HG03196 (cell line): ENCODE measurements around the gene ROR1.

Experiments
- ATAC-seq: cut with Tn5 transposase; IDR thresholded peaks from one replicate; pipeline ENCODE4 v1.9.1; 2021; ENCODE audit not compliant: unreplicated experiment

Gene ROR1

DNA sequence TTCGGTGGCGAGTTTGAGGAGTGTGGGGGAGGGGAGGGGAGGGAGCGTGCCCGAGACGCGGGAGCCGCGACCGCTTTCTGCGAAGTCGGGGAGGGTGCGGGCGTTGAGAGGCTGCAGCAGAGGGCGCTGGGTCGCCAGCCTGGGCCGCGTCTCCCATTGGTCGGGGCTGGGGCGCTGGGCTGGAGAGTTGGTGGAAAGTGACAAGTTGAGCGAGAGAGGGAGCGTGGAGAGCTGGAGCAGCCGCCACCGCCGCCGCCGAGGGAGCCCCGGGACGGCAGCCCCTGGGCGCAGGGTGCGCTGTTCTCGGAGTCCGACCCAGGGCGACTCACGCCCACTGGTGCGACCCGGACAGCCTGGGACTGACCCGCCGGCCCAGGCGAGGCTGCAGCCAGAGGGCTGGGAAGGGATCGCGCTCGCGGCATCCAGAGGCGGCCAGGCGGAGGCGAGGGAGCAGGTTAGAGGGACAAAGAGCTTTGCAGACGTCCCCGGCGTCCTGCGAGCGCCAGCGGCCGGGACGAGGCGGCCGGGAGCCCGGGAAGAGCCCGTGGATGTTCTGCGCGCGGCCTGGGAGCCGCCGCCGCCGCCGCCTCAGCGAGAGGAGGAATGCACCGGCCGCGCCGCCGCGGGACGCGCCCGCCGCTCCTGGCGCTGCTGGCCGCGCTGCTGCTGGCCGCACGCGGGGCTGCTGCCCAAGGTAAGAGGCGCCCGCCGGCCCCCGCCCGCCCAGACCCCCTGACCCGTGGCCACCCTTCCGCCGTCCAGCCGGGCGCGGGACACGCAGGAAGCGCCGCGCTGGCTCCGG lies at the start of gene ROR1:
TSS of gene ROR1 (plus strand) at position 203 of the 802 bp plus-strand sequence.
- peak; percentile 82 for ATAC-seq

DNA sequence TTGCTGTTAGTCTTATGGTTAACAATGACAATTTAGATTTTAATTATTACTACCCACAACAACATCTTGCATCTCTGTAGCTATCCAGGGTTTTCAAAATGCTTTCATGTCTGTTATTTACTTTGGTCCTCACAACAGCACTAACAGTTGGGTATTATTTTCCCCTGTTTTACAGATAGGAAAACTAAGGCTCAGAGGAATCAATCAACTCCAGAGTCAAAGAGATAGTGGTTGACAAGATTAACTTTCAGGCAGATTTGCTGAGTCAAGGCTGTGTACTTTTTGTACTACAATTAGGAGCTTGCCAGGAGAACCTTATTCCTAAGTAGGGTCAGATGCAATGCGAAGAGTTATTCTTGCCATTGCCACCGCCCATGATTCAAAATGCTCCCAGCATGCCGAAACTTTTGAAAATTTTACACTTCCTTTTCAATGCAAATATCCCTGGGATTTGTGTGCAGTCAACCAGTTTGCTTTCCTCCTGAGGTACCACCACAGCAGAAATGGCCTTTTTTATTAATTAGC lies 49.4 kb upstream of the ROR1 start:
- no peak for ATAC-seq

DNA sequence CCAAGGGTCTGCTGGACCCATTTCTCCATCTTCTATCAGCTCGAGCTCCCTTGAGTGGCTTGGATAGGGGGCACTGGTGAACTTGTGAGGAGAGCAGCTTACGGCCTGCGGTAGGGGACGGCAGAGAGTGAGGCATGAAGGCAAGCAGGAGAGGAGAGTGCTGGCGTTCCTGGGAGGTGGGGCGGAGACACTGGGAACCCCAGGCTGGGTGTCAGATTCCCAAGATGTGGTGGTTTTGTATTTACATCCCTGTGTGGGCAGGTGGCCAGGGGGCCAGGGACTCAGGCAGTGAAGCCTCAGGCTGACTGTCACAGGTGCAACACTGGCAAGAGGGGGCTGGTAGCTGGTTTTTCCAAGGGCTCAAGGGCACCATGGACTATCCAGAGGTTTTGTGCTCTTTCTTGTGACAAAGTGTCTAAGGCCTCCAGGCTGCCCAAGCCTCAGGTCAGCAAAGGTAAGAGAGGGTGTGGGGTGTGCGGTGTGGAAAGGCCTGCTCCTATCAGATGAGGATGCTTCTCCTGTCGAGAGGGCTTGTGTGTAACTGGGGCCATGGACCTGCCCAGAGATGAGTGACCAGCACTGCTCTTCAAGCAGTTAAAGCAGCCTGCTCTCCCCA lies 45.1 kb upstream of the ROR1 start:
- no peak for ATAC-seq

DNA sequence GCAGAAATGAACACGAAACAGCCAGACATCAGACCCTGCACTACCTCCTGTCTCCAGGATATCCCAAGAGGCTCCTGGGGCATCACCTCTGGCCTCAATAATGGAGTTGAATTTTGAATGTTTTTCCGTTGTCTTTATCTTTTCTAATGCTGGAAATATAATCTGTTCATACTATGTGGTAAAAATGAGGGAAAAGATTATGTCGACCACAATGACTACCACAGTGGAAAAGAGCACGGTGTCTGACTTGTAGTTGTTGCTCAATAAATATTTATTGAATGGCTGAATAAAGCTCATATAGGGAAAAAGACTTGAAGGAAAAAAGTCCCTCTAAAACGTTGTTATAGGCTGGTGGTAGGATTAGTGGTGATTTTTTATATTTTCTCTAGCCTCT lies 44.6 kb upstream of the ROR1 start:
- no peak for ATAC-seq

DNA sequence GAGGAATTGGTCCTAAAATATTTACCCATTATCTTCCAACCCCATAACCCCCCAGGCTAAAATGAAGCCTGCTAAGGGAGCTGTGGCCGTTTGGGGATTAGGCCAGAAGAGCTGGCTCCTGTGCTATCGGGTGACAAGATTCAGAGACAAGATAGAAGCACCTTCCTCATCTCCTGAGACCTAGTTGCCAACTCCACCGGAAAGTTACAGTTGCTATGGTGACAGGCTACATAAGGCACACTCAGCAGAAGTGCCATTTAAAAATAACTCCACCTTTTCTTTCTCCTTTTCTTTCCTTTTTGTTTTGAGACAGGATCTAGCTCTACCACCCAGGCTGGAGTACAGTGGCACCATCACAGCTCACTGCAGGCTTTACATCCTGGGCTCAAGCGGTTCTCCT lies 43.6 kb upstream of the ROR1 start:
- ATAC-seq, result no peak

DNA sequence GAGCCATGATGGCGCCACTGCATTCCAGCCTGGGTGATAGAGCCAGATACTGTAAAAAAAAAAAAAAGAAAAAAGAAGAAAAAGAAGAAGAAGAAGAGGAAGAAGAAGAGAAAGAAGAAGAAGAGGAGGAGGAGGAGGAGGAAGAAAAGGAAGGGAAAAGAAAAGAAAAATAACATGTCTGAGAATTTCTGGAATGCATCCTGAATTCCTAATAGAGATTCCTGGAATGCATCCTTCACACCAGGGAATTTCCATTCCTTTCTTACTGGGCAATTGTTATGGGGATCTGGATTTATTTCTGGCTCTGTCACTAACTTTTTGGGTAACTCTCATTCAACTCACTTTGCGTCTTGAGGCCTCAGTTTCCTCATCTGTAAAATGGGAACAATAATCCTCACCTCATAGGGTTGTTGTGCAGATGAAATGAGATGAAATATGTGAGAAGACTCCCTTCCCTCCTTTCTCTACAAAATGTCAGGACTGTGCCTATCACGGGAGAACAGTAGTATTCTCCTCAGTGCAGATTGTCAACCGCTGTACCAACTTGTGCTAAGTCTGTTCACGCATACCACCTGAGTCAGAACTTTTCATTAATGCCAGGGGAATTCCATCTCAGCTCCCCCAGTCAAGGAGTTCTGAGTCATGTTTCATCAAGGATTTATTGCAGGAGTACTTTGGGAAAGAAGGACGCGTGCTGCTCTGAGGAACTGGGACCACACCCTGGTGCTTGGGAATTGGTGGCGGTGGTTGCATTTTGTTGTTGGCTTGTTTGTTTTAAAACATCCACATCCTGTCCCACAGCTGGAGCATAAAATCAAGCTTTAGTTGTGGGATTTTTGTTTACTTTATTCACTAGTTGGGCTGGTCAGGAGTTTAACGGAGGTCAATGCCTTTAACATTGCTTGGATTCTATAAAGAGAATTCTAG lies 42.4 kb upstream of the ROR1 start:
- no peak for ATAC-seq

DNA sequence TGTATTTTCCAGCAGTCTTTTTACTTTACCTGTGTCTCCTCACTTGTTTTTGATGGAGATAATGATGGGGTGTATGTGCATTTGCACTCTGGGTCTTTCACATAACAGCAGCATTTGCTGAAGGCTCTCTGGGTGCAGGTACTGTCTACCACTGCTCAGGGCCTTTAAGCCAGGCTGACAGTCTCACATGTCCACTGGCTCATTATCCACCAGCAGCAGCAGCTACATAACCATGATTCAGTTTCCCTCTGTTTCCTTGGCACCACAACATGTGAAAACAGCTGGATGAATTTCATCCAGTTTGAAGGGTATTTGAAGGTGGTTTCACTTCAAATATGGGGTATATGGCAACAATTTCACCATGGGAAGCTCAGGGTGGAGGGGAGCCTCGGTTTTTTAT lies 41.2 kb upstream of the ROR1 start:
- ATAC-seq, result no peak

DNA sequence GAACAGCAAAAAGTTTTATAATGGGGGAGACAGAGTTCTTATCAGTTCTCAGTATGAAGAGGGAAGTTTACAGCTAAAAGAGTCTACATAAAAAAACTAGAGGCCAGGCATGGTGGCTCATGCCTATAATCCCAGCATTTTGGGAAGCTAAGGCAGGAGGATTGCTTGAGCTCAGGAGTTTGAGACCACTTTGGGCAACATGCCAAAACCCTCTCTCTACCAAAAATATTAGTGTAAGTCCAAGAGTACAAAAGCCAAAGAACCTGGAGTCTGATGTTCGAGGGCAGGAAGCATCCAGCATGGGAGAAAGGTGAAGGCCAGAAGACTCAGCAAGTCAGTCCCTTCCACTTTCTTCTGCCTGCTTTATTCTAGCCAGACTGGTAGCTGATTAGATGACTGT lies 35.0 kb upstream of the ROR1 start:
- no peak for ATAC-seq

DNA sequence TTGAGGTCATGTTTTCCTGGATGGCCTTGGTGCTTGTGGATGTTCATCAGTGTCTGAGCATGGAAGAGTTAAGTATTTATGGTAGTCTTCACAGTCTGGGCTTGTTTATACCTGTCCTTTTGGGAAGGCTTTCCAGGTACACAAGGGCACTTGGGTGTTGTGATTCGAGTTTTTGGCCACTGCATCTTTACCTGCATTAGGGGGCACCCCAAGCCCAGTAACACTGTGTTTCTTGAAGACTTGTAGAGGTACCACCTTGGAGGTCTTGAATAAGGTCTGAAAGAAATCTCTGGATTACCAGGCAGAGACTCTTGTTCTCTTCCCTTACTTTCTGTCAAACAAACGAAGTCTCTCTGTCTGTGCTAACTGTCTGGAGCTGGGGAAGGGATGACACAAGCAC lies 34.4 kb upstream of the ROR1 start:
- no peak for ATAC-seq

DNA sequence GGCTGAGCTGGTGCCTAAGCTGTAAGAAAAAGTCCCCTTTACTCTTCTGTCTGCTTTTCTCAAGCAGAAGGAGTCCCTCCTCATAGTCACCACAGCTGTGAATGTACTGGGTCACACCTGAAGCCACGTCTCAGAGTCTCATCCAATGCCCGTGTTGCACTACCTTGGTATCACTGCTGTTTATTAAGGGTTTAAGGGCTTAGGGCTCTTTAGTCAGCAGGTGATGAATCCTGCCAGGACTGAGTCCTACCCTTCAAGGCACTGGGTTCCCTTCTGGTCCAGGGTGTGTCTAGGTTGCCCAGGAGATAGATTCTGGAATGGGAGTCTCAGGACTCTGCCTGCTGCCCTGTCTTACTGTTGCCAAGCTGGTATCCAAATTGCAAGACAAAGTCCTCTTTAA lies 33.4 kb upstream of the ROR1 start:
- no peak for ATAC-seq

DNA sequence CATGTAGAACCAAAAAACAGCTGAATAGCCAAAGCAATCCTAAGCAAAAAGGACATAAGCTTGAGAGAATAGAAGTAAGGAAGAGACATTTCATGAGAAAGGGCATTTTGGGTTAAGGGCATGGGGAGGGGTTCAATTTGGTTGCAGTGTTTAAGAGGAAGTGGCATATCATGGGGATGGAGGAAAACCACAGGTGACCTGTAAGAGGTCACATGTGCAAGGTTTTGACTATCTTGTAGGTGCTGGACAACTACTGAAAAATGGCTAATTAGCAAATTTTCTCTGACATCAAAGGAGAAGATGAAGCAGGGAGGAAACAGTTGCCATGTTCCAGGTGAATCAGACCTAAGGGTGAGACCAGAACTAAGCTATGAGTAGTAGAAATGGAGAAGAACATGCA lies 31.3 kb upstream of the ROR1 start:
- no peak for ATAC-seq

DNA sequence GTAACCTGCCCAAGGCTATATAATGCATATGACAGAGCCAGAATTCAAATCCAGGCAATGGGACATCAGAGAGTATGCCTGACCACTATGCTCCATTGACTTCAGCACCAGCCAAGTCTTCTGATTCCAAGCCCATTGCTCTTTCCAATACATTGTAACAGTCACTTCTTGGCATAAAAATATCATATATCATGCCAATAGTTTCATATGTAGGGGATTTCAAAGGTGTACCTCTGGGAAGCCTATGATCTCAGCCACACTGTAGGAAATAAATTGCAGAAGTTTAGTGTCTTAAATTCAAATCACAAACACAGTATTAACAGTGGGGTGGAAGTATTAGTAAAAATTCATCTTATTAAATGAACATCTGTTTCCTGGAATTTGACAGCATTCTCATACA lies 30.0 kb upstream of the ROR1 start:
- ATAC-seq, result no peak

DNA sequence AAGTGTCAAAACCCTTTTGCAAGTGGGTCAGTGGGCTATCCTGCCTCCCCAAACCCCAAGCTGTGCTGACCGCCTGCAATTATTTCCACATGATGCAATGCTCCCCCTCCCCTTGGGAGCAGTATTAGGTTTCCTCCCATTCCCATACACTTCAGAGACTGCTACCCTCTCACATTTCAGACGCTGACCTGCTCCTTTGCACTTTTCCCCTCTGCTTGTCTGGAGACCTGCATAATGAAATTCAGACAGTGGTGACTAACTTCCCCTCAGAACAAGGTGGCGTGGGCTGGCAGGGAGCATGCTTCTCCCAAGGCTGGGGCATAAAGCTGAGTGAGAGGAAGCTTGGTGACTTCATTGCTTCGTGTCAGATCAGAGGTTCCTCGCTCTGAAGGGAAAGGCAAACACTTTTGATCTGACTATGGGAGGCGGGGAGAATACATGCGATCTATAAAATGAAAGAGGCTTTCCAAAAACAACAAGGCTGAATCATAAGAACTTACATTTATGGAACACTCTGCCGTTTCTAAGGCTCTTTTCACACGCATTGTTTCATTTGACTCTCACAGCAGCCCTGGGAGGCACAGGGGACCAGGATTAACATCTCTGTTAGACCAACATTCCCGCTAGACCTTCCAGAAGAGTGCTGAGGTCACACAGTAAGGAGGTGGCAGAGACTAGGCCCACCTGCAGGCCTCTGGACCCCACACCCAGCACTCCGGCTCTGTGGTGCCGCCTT lies 27.5 kb upstream of the ROR1 start:
- no peak for ATAC-seq

DNA sequence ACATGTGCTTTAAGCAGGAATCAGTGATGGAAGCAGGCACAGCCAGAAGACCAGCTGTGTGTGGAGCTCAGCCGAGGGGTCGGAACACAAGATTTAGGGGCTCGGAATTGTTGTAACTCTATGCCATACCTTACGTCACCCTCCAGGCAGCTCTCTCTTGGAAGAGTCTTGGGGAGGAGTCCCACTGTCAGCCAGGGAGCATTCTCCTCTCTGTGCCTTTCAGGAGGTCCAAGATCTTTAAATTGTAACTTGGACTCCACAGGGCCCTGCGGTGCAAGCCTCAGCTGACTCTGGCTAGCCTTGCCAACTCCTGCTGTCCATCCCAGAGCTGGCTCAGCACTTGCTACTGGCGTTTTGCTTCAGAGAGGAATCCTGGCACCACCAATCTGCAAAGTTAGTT lies 26.4 kb upstream of the ROR1 start:
- no peak for ATAC-seq

DNA sequence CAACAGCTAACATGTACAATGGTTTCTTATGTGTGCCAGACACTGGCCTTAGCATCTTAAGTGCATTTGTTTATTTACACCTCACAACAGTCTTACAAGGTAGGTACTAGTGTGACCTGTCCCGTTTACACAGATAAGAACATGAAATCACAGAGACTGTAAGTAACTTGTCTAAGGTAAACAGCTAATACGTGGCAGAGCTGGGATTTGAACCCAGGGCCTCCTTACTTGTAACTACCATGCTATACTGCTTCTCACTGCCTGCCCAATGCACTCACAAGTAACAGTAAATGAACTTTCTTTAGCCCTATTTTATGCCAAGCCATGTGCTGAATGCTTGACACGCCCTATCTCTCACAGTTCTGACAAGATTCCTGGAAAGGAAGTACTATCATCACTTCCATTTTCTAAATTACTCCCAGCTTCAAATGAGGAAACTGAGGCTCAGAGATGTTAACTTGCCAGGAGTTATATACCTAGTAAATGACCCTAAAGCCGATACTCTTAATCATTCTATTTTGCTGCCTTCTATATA lies 25.7 kb upstream of the ROR1 start:
- no peak for ATAC-seq

DNA sequence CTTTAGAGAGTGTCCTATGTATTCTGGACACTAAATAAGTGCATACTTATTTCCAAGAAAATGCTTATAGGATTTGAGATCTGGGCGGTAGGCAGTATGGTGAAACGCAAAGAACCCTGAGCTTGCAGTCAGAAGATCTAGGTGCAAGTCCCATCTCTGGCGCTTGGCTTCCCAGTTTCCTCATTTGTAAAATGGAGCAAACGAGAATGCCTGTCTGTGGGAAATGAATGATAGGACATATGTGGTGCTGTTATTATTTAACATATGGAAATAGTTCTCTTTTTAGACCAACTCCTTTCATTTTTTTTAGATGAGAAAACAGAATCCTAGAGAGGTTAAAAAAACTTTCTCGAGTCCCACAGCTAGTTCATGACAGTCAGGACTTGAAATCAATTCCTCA lies 25.2 kb upstream of the ROR1 start:
- ATAC-seq, result no peak

DNA sequence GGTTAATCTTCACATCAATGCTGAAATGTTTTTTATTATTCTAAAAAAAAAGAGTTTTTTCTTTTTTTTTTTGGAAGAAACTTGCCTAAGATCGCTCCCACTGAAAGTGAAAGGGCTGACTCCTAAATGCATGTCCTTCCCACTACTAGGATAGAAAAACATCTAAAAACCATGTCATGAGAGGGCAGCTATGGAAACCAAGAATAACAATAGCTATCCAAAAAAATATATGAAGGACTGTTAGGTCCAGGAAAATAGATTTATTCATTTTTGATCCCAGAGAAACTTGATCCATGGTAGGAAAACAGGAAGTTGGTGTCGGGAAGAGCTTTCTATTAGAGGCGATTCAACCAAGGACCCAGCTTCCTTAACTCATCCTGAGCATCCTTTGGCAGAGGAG lies 23.1 kb upstream of the ROR1 start:
- ATAC-seq, result no peak

DNA sequence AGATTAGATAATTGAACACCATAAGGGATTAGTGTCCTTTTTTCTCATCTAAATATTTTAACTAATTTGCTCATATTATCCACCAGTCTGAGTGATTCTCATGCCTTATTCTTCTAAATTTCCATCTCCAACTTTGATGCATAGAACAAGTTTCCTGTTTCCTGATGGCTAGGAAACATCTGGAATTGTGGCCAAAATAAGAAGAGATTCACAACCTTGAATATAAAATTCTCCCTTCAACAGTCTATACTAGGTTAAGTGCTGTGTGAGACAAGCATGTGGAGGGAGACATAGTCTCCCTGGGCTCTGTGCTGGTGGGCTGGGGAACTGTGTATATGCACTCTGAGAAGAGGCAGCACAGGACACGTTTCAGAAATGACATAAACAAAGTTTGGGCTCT lies 21.6 kb upstream of the ROR1 start:
- no peak for ATAC-seq

DNA sequence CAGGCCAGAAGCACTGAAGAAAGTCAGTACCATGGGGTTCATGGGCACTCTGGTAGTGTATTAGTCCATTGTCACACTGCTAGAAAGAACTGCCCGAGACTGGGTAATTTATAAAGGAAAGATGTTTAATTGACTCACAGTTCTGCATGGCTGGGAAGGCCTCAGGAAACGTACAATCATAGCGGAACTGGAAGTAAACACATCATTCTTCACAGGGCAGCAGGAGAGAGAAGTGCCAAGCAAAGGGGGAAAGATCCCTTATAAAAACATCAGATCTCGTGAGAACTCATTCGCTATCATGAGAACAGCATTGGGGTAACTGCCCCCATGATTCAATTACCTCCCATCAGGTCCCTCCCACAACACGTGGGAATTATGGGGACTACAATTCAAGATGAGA lies 20.2 kb upstream of the ROR1 start:
- no peak for ATAC-seq

DNA sequence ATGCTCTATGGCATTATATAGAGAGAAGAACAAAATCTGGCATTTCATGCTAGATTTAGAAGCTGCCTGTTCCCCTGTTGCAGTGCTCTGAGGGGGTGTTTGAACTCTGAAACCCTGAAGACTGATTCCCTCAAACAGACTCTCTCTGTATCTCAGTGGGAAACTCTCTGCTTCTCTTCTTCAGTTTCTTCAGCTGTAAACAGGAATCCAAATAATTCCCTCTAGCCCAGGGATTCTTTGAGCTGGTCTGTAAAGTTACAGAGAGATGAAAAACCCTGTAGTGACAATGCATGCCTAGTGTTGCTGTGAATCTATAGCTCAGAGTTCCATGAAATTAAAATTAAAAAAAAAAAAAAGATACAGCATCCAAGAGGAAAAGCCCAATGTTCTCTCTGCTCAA lies 17.0 kb upstream of the ROR1 start:
- ATAC-seq, result no peak

DNA sequence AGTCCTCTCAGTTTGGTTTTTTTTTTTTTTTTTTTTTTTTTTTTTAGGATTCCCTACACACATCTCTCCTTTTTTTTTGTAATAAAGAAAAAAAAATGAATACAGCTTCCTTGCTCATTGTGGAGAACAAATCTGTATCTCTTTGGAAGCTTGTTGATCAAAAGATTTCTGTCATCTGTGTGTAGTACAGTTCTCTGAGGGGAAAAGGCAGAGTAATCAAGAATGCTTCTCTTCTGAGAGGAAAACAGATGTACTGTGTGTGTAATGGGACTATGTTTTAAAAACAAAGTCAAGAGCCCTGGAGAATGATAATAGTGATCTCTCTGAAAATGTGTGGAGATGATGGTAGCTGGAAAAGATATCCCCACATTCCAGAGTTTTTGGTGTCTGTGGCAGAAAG lies 16.5 kb upstream of the ROR1 start:
- no peak for ATAC-seq
